HG02852 (cell line): ENCODE results near the gene GABPB1.

ENCODE experiments used
- ATAC-seq: cut with Tn5 transposase; IDR thresholded peaks from one replicate; pipeline ENCODE4 v1.9.1; 2021; ENCODE audit warnings: mild to moderate bottlenecking, moderate library complexity; ENCODE audit not compliant: unreplicated experiment

Gene GABPB1

DNA sequence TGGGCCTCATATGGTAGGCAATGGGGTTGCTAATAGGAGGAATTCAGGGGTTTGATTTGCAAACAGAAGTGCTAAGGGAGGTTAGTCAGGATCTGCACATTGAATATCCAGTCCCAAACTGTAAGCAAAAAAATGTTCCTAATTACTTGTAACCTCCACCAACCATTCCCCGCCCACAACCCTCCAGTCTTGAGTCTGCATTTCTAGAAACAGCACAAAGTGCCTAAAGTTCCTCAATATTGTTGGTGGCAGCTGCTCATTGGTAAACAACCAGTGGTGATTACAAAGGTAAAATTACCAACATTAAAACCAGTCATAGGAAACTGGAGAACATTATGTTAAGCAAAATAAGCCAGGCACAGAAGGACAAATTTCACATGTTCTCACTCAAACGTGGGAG is 108.4 kb downstream of the GABPB1 start:
- ATAC-seq = no peak

DNA sequence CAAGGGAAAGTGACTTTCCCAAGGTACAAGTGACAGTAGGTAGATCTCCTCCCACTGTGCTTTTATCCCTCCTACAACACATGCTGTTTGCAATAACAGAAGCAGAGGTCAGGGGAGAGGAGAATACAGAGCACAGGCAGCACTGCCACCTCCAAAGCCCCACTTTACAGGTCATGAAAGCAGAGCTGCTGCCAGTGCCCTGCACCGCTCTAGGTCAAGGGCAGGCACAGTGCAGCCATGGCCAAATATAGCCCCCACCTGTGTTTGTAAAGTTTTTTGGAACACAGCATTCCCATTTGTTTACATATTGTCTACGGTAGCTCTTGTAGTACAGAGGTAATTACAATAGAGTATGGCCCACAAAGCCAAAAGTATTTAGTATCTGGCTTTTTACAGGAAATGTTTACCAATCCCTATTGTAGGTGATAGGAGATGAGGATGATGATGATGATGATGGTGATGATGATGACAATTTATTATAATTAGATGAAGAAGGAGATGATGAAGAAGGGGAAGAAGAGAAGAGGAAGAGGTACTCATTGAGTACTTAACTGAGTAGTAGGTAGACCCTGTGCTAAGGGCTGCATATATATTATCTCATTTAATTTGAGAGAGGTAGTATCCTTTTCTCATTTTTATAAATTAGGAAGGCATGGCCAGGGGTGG is 109.9 kb downstream of the GABPB1 start:
- no peak for ATAC-seq

DNA sequence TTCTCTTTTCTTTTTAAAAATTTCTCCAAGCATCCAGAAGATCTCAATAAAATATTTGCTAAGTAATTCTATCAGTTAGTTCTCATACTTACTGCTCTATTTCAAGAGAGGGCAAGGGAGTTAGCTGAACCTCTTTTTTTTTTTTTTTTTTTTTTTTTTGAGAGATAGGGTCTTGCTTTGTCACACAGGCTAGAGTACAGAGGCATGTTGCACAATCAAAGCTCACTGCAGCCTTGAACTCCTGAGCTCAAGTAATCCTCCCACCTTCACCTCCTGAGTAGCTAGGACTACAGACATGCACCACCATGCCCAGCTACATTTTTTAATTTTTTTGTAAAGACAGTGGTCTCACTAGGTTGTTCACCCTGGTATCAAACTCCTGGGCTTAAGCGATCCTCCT is 110.8 kb downstream of the GABPB1 start:
- ATAC-seq = no peak

DNA sequence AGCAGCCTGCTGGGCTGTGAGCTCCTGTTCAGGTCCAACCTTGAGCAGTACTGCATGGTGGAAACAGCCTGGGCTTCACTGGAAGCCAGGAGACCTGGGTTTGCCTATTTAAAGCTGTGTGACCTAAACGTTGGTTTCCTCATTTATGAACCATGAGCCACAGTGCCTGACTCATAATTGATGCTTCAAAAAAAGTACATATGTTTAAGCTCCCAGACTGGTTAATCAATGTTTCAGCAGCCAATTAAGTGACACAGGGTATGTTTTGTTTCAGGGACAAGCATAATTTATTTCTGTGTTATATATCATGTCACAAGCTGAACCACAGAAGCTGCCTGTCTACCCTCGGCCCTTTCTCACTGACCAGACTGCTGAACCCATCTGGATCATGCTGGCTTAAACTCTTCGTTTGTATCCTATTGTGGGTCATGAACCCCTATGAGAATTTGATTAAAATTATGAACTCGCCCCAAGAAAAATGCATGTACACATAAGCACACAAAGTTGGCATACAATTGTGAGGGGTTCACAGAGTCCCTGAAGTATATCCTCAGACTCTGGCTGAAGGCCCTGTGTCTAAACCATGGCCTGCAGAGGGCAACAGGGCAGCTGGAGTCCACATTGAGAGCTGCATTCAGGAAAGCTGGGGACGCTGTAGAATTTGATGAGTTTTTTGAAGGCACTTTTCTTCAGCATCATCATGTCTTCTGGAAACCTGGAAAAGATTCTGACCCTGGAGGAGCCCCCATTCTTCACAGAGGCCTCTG is 113.1 kb downstream of the GABPB1 start:
- ATAC-seq = no peak

DNA sequence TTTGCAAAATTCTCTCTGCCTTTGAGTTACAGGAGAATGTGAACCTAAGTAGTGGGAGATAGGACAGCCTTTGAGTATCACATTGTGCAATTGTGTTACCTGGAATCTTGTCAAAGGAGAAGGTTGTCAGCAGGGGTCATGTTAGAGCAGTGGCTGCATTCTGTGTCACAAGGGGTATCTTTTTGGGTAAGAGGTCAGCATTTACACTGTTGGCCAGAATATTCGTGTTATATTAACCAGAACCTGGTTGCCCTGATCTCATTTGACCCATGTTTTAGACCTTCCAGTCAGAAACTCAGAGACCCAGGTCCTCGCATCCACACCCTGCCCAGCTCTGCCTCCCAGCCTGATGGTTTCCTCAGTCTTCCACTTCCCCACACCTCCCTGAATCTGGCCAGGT is 116.7 kb downstream of the GABPB1 start:
- no peak for ATAC-seq

DNA sequence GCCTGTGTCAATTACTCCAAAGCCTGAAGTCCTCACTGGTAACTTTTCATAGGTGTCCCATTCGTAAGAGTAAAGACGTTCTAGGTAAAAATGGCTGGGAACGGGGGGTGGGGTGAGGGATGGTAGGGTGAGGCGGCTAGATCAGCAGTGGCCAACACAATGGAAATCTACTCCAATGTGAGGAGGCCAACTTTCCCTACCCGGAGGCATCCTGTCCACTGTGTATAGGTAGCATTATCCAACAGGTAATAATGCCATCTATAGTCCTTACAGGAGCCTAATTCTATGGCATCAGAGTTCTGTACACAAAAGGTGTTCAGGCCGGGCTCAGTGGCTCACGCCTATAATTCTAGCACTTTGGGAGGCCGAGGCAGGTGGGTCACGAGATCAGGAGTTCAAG is 118.6 kb downstream of the GABPB1 start:
- ATAC-seq = no peak

DNA sequence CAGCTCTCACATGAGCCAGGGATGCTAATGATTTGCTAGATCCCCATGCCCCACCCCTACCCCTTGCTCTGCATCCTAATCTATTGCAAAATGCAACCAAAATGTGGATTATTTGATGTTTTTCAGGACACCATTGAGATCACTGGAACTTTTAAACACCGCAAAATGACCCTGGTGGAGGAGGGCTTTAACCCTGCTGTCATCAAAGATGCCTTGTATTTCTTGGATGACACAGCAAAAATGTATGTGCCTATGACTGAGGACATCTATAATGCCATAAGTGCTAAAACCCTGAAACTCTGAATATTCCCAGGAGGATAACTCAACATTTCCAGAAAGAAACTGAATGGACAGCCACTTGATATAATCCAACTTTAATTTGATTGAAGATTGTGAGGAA is 119.2 kb downstream of the GABPB1 start:
- no peak for ATAC-seq

DNA sequence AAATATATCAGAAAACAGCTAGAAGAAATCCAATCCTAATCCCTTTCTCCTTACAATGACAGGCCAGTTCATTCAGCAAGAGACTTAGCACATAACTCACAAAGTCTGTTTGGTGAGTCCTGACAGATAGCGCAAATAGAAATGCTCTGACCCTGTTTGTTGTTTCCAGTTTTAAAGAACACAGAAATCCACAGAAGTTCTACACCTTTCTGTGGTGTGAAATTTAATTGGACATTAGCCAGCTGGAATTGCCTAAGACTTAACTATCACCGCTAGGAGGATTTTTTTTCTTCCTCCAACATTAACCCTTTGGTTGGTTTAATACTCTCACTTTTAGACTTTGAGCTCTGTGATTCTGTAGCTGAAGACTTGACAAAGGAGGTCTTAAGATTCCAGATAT is 120.2 kb downstream of the GABPB1 start:
- no peak for ATAC-seq

DNA sequence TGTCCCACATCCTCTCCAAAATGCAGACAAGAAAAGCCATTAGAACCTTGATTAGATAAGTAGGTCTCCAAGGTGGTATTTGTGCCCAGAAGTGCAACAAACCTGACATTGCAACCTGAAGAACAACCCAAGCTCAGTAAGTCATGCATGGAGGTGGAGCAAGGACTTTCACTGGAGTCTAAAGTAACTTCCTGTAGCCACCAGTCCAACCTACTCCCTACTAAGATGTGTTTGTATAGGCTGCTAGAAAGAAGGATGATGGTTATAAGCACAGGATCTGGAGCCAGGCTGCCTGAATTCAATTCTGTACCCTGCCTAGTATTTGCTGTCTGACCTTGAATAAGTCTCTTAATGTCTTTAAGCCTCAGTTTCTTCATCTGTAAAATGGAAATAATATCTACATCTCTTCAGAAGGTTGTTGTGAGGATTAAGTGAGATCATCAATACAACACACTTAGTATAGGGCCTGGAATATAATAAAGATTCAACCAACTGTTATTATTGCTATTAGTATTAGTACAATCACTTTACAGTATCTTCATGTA is 121.7 kb downstream of the GABPB1 start:
- no peak for ATAC-seq

DNA sequence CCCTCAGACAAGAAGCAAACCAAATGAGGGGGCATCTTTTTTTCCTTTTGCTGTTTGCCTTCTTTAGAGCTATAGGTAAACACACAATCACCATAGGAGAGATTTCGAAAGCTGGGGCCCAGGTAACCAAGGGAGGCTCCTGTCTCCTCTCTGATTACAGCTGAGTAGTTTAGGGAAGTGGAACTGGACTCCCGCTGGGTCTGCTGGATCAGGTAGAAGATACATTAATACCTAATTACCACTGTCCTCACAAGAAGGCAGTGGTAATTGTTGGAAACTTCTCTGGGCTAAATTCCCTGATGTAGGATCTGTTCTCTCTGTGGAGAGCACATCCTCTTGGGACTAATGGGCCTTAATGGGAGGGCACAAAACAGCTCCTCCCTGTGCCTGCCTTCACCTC is 122.2 kb downstream of the GABPB1 start:
- ATAC-seq = no peak

DNA sequence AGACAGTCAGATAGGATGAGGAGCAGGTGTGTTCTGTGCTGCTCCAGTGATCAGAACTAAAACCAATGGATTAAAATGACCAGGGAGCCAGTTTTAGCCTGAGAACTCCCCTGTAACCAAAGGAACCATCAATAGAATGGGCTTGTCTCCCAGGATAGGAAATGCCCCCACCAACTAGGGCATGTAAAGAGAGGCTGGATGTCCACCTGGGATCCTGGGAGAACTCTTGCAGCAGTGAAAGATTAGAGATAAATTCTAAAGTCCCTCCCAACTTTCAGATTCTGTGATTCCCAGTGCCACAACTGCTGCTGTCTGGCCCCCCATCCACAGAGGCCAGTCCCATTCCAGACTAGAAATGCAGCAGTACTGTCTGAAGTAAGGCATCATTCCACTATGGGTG is 123.2 kb downstream of the GABPB1 start:
- ATAC-seq = no peak

DNA sequence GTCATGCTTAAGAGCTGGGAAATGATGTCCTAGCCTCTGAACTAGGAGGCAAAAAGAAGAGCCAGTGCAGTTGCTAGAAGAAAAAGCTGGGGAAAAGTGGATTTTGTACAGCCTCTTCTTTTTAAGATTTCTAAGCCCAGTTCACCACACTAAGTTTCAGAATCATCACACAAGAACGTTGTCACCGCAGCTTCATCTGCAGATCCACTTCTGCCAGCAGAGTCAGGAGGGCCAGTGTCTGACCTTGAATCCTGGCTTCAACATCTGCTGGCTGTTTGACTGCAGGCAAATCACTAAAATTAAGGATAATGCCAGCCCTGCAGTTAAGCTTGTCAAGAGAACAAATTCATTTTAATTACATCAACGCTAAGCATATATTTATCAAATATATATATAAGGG is 125.7 kb downstream of the GABPB1 start:
- ATAC-seq = no peak

DNA sequence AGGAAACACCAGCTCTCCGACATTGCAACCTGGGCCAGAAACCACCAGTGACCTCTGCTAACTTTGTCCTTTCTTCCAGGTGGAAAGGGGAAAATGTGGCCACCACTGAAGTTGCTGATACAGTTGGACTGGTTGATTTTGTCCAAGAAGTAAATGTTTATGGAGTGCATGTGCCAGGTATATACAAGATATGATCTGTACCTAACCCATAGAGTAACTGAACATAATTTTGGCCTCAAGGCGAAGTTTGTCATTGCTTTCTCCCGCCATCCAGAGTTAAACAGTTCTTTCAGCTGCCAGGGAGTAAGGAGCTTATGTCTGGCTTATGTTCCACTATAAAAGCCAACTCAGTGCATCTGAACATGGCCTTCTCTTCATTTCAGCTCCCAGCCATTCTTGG is 126.1 kb downstream of the GABPB1 start:
- ATAC-seq = no peak

DNA sequence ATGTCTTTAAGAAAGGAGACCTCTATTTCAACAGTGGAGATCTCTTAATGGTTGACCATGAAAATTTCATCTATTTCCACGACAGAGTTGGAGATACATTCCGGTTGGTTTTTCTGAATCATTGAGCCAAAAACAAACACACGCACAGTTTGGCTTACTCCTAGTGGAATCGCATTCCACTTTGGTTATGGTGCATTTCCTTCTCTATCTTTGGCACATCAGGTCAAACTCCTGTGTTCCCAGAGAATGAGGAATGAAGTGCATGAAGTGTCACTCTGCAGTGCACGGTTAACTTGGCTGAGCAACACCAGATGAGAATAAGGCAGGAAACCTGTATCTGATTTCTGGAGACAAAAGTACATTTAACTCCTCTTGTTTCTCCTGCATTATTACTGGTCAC is 127.9 kb downstream of the GABPB1 start:
- ATAC-seq = no peak

DNA sequence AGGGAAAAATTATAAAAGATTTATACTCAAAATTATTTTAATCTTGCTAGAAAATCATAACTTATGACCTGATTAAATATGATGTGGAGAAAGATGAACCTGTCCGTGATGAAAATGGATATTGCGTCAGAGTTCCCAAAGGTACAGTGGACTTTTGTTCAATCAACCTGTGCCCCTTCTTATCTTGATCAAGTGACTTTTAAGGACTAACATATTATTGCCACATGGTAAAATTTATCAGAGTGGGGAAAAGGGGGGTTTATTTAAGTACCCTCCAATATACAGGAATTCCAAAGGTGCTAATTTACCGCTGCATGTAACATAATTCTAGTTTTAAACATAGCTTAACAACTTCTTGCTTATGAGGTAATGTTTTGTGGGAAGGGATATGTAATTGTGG is 129.1 kb downstream of the GABPB1 start:
- ATAC-seq = no peak
